ENCODE measurements around the gene MTAP.

MTAP gene

GRCh38 chr9:21810388-21810787 lies 8.0 kb downstream of the MTAP start:
- ChIA-PET CTCF (interaction anchor here (1.0 to 11.2 kb wide), 7 partner anchors 9 to 642 kb away, joined by 3 to 179 read pairs (median 36); partner anchors contain the start of genes CDKN2B and MTAP), POLR2A (no interaction called here)
- DNase-seq (ENCODE audit: extremely low spot score), result no peak
- TF ChIP-seq CTCF (IDR thresholded peaks at IDR 0.05; ENCODE audit: control extremely low read depth, extremely low read depth, low read depth, missing control alignments), result no peak

GRCh38 chr9:21810881-21811280 lies 8.4 kb downstream of the MTAP start:
- CTCF ChIA-PET, result interaction anchor here (1.1 to 11.2 kb wide), 9 partner anchors 9 to 641 kb away, joined by 3 to 179 read pairs (median 36); partner anchors contain the start of genes CDKN2A, CDKN2B, CDKN2B-AS1 and MTAP
- TF ChIP-seq CTCF (IDR thresholded peaks at IDR 0.05; ENCODE audit: control extremely low read depth, extremely low read depth, low read depth, missing control alignments), result no peak
- DNase-seq (ENCODE audit: extremely low spot score), result no peak
- POLR2A ChIA-PET, result no interaction called here

GRCh38 chr9:21811914-21812313 lies 9.5 kb downstream of the MTAP start:
- TF ChIP-seq CTCF (IDR thresholded peaks at IDR 0.05; ENCODE audit: control extremely low read depth, extremely low read depth, low read depth, missing control alignments), result no peak
- DNase-seq (ENCODE audit: extremely low spot score), result no peak
- ChIA-PET POLR2A (no interaction called here), CTCF (interaction anchor here (0.8 to 11.2 kb wide), 25 partner anchors 10 to 1201 kb away, joined by 3 to 179 read pairs (median 5); partner anchors contain the start of genes CDKN2A, CDKN2B, CDKN2B-AS1 and MTAP)

GRCh38 chr9:21812415-21812814 lies 10.0 kb downstream of the MTAP start:
- no peak for DNase-seq (ENCODE audit: extremely low spot score)
- TF ChIP-seq CTCF (IDR thresholded peaks at IDR 0.05; ENCODE audit: control extremely low read depth, extremely low read depth, low read depth, missing control alignments), result no peak
- CTCF ChIA-PET, result interaction anchor here (0.8 to 11.2 kb wide), 26 partner anchors 11 to 1202 kb away, joined by 3 to 179 read pairs (median 5); partner anchors contain the start of genes CDKN2B and MTAP
- POLR2A ChIA-PET, result no interaction called here

- peak; percentile 90 for TF ChIP-seq CTCF (IDR thresholded peaks at IDR 0.05; ENCODE audit: control extremely low read depth, extremely low read depth, low read depth, missing control alignments)
- ChIA-PET POLR2A (no interaction called here), CTCF (interaction anchor here (0.6 to 11.2 kb wide), 70 partner anchors 7 to 1202 kb away, joined by 3 to 179 read pairs (median 4); partner anchors contain the start of genes CDKN2B and MTAP)
- DNase-seq (ENCODE audit: extremely low spot score), result peak; percentile 62
These were observed 10.6 kb downstream of the MTAP start for GRCh38 chr9:21812946-21813568.

- POLR2A ChIA-PET, result no interaction called here
These were observed 11.4 kb downstream of the MTAP start for GRCh38 chr9:21813575-21814473.

More at GRCh38 chr9:21813575-21814473, 11.4 kb downstream of the MTAP start:
- CTCF ChIA-PET, result interaction anchor here (0.6 to 11.2 kb wide), 60 partner anchors 8 to 646 kb away, joined by 3 to 179 read pairs (median 4); partner anchors contain the start of genes CDKN2B and MTAP
- peak; percentile 56 for TF ChIP-seq CTCF (IDR thresholded peaks at IDR 0.05; ENCODE audit: control extremely low read depth, extremely low read depth, low read depth, missing control alignments)
- DNase-seq (ENCODE audit: extremely low spot score), result peak; percentile 44

Data from GM10248 (cell line).